Hematopoietic multipotent progenitor cell treated with erythropoietin and hydrocortisone succinate and interleukin-3 and kit ligand, for 6 days (in vitro differentiated cells): ENCODE data around the gene APOB.

Experiments used
- DNase-seq: peaks from one replicate; pipeline ENCODE4 v3.0.0-alpha.2; 2015

APOB gene

DNA sequence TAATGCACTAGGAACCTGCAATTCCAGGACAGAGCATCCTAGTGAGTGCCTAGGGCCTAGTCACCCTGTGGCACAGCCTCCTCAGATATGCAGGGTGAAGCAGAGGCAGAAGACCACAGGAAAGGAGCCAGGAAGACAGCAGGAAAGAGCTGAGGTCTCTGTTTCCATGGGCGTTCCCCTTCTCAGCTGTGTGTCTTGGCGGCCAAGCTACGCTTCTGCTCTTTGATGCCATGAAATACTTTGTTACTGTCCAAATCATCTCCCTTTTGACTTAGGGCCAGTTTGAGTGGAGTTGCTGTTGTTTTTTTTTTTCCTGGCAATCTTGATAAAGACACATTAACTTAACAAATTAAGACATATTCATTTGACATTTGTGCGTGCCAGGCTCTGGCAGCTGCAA lies 67.3 kb downstream of the APOB start:
- no peak for DNase-seq

DNA sequence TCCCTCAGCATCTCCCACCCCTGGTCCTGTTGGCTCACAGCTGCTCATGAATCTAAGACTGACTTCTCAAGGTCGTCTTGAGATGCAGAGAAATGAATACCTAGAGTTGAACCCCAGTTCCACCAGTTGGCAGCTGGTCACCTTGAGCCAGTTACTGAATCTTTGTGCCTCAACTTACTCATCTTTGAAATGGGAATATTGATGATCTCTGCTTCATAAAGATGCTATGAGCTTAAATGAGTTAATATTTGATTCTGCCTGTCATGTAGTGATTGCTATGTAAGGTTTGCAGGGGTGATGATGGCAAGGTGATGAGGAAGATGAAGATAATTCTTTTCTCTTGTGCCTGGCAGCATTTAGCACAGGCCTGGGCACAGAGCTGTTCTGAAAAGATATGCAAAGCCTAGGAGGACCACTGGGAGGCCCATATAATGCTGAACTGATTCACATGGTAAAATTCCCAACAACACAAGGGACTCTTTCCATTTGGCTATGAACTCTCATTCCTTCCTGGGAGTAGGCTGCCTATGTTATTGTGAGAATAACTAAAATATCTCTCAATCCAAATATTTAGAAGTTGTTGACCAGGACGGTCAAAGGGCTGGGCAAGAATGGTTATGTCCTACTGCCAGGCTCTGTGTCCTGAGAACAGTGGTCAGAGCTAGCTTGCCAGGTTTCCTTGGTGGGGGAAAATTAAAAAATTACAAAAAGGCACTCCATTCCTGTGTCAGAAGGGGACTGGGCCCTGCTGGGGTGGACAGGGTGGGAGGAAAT lies 70.9 kb downstream of the APOB start:
- DNase-seq, result no peak

DNA sequence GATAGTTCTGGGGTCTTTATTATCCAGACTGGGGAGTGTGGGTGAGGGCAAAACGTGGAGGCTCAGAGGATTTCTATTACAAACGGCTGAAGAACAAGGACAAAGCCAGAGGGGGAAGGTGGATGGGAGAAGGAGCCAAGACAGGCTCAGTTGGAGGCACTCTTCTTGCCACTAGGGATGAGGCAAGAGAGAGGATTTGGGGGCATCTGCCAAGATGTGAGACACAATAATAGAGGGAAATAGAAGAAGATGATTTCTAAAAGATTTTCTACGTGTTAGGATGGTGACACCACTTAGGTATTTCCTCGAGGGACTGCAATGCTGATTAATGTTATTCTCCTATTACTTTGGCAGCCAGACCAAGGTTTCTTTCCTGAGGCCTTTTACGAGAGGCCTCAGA lies 71.8 kb downstream of the APOB start:
- DNase-seq, result no peak

DNA sequence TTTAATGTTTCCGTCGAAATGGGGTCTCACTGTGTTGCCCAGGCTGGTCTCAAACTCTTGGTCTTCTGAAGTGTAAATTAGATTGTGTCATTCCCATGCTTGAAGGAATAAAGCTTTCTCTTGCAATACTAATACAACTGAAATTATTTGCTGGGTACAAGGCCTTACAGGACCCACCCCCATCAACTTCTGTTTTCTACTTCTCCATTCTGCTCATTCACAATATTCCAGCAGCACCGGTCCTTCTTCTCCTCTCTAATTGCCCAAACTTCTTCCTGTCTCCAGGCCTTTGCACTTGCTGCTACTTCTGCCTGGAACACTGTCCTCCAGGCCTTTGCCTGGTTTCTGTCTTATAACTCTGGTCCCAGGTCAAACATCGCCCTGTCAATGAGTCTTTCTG lies 73.8 kb downstream of the APOB start:
- peak; percentile 6 for DNase-seq

DNA sequence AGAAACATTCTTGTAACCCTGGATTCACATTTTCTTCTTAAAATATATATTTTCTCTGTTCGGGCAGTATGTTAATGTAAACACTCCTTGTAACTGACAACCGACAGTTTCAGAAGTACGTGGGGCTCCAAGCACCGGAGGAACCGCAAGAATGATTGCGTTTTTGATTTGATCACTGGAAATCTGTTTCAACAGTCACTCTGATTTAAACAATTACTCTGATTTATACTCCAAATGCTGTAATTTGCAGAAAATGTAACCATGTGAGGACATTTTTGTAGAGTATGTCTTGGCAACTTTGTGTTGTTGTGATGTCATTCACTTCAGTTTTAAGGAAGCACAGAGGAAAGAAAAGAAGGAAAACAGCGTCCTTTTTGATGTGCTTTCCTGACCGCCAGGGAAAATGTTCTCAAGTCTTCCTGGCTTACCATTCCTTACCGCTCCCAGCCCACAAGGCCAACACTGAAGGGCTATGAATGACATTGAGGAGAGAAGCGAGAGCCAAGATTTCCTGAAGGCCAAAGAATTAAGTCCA lies 77.7 kb downstream of the APOB start:
- DNase-seq, result no peak

DNA sequence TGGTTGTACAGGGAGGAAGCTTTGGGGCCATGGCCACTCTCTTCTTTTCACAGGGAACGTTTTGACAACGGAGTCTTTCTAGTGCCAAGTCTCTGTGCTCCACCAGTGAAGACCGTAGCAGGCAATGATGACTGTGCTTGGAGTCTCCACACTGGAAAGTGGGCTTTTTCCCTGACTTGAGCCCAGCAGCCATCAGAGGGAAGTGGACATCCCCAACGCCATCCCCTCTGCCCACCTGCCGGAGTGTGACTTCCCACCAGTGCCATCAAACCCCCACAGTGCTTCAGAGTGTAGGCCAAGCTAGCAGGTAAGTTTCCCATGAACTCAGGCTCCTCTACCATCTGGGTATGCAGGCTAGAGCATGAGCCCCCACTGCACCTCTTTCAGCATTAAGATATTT lies 78.7 kb downstream of the APOB start:
- no peak for DNase-seq

DNA sequence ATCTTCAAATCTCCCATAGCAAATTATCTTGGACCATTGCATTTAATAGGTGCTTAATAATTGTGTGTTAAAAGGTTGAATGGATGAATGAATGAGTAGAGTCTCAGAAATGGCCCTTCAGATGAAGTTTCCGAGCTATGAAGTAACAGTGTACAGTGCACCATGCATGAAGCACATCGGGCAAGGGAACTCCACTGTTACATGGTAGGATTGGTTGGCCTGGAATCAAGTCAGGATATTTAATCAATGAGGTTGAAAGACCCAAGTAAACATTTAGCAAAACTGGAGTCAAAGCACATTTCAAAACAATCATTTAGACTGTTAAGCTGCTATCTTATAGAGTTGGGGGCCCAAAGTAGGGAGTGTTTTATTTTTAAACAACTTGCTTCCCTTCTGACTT lies 80.0 kb downstream of the APOB start:
- no peak for DNase-seq

DNA sequence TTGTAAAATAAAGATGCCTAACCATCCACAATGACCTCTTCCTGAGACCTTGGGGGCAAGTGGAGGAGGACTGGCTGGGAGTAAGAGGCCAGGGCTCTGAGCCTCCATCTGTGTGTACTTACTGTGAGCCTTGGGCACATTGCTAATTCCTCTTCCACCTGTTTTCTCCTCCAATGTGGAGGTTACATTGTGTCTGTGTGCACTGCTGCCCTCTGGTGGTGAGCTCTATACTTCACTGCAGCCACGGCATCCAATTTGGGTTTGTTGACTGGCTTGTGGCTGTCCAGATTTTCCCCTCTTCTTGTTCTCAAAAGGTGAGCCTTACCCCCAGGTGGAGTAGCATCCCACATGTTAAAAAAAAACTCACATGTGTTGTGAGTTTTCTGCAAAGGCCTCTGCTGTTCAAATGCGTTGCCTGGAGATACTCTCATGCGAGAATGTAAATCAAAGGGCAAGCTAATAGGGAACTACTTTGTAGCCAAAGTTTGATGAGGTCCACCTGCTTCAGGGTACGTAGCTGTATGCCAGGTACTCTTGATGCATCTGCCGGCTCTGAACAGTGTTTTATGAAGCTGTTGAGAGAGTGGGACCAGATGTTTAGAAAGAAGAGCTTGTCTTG lies 80.8 kb downstream of the APOB start:
- peak; percentile 78 for DNase-seq

DNA sequence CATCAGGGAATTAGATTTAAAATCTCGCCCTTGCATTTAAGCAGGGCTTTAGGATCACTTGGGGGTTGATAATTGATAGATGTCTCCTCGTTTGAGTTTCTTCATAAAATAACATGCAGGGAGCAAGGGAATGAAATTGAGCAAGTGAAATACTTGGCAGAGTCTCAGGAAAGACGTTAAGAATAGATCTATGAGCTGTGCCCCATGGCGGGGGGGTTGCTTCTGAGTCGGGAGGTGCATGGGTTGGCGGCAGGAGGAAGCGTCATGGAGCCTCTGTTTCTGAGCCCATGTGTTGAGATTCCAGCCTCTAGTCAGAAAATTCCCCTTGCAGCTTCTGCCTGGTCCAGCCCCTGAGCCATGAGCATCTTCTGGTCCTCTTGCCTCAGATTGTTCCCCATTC lies 82.0 kb downstream of the APOB start:
- DNase-seq, result no peak

DNA sequence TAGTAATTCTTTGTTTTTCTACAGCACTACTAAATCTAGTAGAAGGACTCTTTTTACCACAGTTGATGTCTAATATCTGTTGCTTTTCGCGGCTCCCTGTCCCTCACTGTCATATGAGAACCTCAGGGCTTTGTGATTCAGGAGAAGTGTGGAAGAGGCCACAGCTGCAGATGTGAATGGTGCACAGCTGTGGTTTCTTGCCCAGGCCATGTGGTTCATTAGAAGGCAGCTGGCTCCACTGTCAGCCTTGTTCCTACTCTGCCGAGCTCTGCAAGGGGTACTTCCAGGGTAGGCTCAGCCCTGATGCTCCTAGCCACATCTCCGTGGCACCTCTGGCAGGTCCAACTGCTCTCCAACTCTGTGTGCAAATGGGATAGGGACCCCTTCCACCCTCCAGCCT lies 83.9 kb downstream of the APOB start:
- DNase-seq, result no peak

DNA sequence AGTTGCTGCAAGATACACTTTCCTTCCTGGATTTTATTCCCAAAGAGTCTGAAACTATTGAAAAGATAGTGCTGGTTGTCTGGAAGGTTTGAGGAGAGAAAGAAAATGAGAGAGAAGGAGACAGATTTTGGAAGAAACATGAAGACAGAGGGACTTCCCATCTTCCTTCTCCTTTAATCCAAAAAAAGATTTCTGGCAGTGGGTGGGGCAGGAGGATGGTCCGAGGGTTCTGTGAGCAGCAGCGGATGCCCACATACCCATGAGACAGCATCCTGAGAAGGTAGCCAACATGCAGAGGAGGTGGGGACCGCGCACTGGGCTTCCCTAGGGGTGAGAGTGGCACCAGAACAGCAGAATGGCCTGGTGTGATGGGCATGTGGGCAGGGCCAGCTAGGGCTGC lies 84.6 kb downstream of the APOB start:
- no peak for DNase-seq

DNA sequence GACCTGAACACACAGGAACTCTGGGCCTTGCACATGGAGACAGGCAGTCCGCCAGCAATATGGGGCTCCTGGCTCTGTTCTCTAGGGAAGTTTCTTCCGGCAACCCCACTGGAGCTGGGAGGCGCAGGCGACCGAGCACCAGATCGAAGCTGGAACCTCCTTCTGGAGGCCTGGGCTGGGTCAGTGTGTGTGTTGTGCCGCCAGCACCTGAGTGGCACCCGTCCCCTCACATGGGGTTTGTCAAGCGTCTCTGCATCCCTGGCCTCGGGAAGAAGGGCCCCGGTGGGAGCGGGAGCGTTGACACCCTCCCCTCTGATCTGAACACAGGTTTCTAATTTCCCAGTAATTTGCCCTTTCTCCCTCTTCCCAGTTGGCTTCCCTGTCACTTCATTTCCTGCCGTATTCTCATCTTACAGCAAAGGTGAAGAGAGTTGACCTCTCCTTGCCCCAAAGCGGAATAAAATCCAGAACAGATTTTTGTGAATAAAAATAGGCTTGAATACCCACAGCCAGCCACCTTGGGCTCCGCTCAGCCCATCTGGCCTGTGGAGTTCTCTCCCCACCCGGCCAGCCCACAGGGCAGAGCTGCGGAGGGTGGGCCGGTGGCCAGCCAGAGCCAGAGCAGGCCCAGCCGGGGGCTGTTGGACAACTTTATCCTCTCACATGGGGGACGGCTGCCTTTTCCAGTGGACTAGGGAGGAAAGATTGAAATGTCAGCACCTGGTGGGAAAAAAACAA lies 85.9 kb downstream of the APOB start:
- DNase-seq, result no peak

DNA sequence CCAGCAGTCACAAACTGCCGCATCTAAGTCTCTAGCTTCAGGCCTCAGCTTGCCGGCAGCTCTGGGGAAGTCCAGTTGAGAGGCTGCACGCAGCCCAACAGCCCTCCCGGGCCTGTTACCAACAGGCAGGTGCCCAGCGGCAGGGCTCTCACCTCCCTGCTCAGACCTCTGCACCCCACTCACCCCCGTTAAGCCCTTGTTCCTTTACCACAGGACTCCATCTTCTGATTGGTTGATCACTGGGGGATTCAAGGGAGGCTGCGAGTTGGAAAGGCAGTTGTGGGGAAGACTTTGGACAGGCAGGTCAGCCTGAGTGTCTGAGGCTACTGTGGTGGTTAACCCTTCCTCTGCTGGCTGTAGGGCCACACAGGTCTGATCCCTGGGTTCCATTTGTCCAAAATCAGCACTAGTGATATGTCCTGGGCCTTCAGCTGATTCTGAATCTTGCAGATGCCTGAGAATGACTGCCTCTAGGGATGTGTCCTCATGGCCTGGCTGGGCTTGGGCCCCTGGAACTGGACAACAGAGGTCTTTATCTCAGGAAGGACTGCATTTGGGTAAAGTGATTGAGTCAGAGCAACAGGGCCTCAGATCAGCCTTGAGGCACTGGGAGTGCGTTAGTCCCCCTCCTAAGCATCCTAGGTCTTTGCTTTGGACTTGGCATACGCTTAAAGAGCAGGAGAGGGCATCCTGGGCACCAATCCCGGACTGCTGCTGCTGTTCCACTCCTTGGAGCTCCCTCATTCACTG lies 88.4 kb downstream of the APOB start:
- DNase-seq, result no peak

DNA sequence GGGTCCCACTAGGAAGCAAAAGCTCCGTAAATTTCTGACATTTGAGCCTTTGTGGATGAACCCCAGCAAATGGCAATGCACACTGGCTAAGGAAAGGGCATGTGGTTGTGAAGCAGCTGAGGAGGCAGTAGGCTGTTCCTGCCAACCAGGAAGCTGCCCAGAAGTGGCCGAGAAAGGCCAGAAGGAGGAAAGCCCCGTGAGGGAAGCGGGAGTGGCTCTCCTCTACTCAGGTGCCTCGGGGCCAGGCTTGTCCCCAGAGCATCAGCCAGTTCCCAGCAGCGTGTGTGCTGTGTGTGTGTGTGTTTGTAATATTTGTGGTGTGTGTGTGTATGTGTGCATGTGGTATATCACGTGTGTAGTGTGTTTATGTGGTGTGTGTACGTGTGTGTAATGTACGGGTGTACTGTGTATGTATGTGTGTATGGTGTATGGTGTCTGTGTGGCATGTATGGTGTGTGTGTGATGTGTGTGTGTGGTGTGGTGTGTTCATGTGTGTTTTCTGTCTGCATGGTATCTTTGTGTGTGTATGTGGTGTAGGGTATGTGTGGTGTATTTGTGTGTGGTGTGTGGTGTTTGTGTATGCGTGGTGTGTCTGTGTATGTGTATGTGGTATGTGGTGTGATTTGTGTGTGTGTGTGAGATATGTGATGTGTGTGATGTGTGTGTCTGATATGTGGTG lies 90.6 kb downstream of the APOB start:
- no peak for DNase-seq
